ENCODE results near the gene GARIN3. TPM values are rescaled to one million over a fixed set of nuclear protein-coding genes. Genes with fewer than 3 reads are reported as not detected.

Gene GARIN3
- total and polyA plus RNA-seq, 2 donors (not counting 3 experiments of a cell fraction or from before 2014, with no cell fraction given), result not detected

DNA sequence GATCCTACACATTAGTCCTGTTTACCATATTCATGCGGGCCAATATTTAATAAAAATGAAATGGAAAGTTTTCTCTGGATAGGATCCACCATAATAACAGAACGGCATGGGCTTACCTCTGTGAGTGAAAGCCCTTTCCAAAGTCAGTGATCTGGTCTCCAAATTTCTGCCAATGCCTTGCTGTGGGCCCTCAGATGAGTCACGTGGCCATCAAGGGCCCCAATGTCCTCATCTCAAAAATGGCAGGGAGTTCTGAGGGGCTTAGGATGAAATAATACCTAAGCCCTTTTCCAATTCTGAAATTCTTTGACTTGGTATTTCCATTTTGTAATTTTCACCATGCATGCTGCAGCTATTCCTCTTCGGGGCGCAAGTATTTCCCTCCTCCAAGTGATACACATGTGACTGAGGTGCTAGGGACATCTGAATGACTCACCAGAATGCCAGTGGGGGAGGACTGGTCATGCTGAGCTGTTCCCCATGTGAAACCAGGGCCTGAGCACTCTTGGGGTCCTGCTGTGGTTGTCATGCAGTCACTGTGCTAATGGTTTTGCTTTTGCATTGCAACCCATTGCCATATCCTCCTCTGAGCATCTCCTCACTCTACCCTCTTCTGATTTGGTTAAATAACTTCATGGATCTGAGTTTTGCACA, 49.6 kb upstream of the GARIN3 start:
- Histone ChIP-seq H3K36me3 (ENCODE audit: control insufficient read depth in 2 of 2, extremely low read depth in 1 of 2, insufficient read depth in 2 of 2, low read length in 2 of 2) (no peaks in the 10 kb centered on the region), H2AFZ (ENCODE audit: low read depth, low read length) (no peak overlapping the region), H3K79me2 (ENCODE audit: control insufficient read depth, insufficient read depth, low read length) (no peaks in the 10 kb centered on the region), H3K27me3 (ENCODE audit: control insufficient read depth in 2 of 2, insufficient read depth in 2 of 2, low read length in 2 of 2) (no peaks in the 10 kb centered on the region), H3K9ac (replicated peaks; ENCODE audit: extremely low read depth, insufficient read depth, low read length) (no peak overlapping the region), H3K27ac (ENCODE audit: insufficient read depth, low read depth, low read length) (no peak overlapping the region), H3K9me3 (replicated peaks; ENCODE audit: control insufficient read depth, insufficient read depth, low read length) (no peaks in the 10 kb centered on the region), H4K20me1 (replicated peaks; ENCODE audit: control insufficient read depth, extremely low read depth, insufficient read depth, low read length) (no peaks in the 10 kb centered on the region), H3K4me1 (ENCODE audit: control insufficient read depth, extremely low read depth, insufficient read depth, low read length) (no peaks in the 10 kb centered on the region), H3K4me2 (ENCODE audit: insufficient read depth, low read length) (no peak overlapping the region), H3K9me1 (replicated peaks; ENCODE audit: control insufficient read depth, extremely low read depth, insufficient read depth, low read length) (no peaks in the 10 kb centered on the region), H3K4me3 (replicated peaks in 1 of 3; ENCODE audit: insufficient read depth in 1 of 3, low read depth in 1 of 3, low read length in 3 of 3) (no peak overlapping the region)
- ChIA-PET CTCF (no interaction called here), POLR2A (no interaction called here)
- dilution Hi-C loops (cut with MboI; ENCODE audit: extremely low pct_ligation_motif_present, low sequenced_read_pairs), result no loop called here
- DNase-seq (ENCODE audit: low read depth, low spot score), result no peak
- TF ChIP-seq MAX (IDR thresholded peaks at IDR 0.05; ENCODE audit: insufficient read depth, insufficient read length) (no peak), GATA2 (IDR thresholded peaks at IDR 0.05; ENCODE audit: insufficient read depth, insufficient read length, low read depth, low read length) (no peak), MYC (IDR thresholded peaks at IDR 0.05; ENCODE audit: low read depth, low read length) (no peak), JUN (IDR thresholded peaks at IDR 0.05; ENCODE audit: borderline replicate concordance, insufficient read depth, insufficient read length, low read depth) (no peak), POLR2AphosphoS5 (IDR thresholded peaks at IDR 0.05; ENCODE audit: insufficient read depth, low read depth, low read length) (no peak), EZH2 (IDR thresholded peaks at IDR 0.05; ENCODE audit: borderline replicate concordance, low read depth, low read length, severe bottlenecking) (no peak), FOS (IDR thresholded peaks at IDR 0.05; ENCODE audit: borderline replicate concordance, insufficient read depth, low read length) (no peak)
- TF ChIP-seq, protein P1, sequence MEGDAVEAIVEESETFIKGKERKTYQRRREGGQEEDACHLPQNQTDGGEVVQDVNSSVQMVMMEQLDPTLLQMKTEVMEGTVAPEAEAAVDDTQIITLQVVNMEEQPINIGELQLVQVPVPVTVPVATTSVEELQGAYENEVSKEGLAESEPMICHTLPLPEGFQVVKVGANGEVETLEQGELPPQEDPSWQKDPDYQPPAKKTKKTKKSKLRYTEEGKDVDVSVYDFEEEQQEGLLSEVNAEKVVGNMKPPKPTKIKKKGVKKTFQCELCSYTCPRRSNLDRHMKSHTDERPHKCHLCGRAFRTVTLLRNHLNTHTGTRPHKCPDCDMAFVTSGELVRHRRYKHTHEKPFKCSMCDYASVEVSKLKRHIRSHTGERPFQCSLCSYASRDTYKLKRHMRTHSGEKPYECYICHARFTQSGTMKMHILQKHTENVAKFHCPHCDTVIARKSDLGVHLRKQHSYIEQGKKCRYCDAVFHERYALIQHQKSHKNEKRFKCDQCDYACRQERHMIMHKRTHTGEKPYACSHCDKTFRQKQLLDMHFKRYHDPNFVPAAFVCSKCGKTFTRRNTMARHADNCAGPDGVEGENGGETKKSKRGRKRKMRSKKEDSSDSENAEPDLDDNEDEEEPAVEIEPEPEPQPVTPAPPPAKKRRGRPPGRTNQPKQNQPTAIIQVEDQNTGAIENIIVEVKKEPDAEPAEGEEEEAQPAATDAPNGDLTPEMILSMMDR (IDR thresholded peaks at IDR 0.05; ENCODE audit: extremely low read depth in 1 of 2, insufficient read depth in 1 of 2, low read depth in 1 of 2, low read length in 2 of 2), result no peak
- intact Hi-C loops (cut with micrococcal nuclease), result no loop called here
- no peak for FAIRE-seq
- no TSS peak for BruUV-seq (replicated peaks)
